Mesothelial cell of epicardium (in vitro differentiated cells): ENCODE results near the gene FNDC4. TPM values are rescaled to one million over a fixed set of nuclear protein-coding genes. Genes with fewer than 3 reads are reported as not detected.
"Not testable (repeated sequence)": the region's sequence is repeated elsewhere in the genome, so short reads cannot be mapped to it uniquely, and the experiment has no call there.

Experiments used
- DNase-seq, 2 experiments: peaks; one replicate each; pipeline ENCODE4 v3.0.0; 2021; ENCODE audit warnings: low spot score in 2 of 2; ENCODE audit not compliant: unreplicated experiment in 2 of 2
- H3K27ac Mint-ChIP-seq: 2 replicates; pipeline ENCODE4 v1.8.0; 2021; ENCODE audit warnings: mixed read lengths
- H3K27me3 Mint-ChIP-seq: 2 replicates; pipeline ENCODE4 v1.8.0; 2021; ENCODE audit warnings: low read depth, mixed read lengths
- H3K36me3 Mint-ChIP-seq: 2 replicates; pipeline ENCODE4 v1.8.0; 2021; ENCODE audit warnings: mixed read lengths
- H3K4me1 Mint-ChIP-seq: 2 replicates; pipeline ENCODE4 v1.8.0; 2021; ENCODE audit warnings: mixed read lengths
- H3K4me3 Mint-ChIP-seq: 2 replicates; pipeline ENCODE4 v1.8.0; 2021; ENCODE audit warnings: mild to moderate bottlenecking, moderate library complexity, mixed read lengths
- H3K9me3 Mint-ChIP-seq: 2 replicates; pipeline ENCODE4 v1.8.0; 2021; ENCODE audit warnings: mixed read lengths
- CTCF ChIP-seq: fragments of 200-600 bp; sonication (generic); IDR thresholded peaks from one replicate; pipeline ENCODE4 v1.5.0; 2021; ENCODE audit warnings: antibody characterized with exemption; ENCODE audit not compliant: unreplicated experiment
- total RNA-seq: library from RNA; stranded (reverse); gene quantifications from 3 replicates; pipeline ENCODE4 v1.2.1, GENCODE V29; 2021

The FNDC4 gene, protein sequence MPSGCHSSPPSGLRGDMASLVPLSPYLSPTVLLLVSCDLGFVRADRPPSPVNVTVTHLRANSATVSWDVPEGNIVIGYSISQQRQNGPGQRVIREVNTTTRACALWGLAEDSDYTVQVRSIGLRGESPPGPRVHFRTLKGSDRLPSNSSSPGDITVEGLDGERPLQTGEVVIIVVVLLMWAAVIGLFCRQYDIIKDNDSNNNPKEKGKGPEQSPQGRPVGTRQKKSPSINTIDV
- 8.1 to 8.4 TPM (median 8.4 TPM) in 3 replicates for total RNA-seq

- no peaks in the 10 kb centered on the region for H3K36me3 Mint-ChIP-seq
- peak within 1 kb of the TSS; percentile 91 for H3K4me3 Mint-ChIP-seq
- no peak for TF ChIP-seq CTCF
- DNase-seq, result peak in 1 of 2 experiments; percentile 63
- peaks cover 58% of the 10 kb centered on the region for H3K27me3 Mint-ChIP-seq
- peak within 1 kb of the TSS; percentile 77 for H3K27ac Mint-ChIP-seq
- H3K9me3 Mint-ChIP-seq, result no peaks in the 10 kb centered on the region
- H3K4me1 Mint-ChIP-seq, result peaks cover 15% of the 10 kb centered on the region
These were observed at the start of gene FNDC4 for GRCh38 chr2:27494944-27495554. FNDC4 (minus strand) TSS chr2:27495200; CDS start chr2:27494679, 521 bp downstream.

GRCh38 chr2:27544143-27544821 lies 49.3 kb upstream of the FNDC4 start:
- Mint-ChIP-seq H3K4me3 (no peak overlapping the region), H3K4me1 (no peaks in the 10 kb centered on the region), H3K27me3 (peaks cover 1% of the 10 kb centered on the region), H3K36me3 (peaks cover 2% of the 10 kb centered on the region), H3K27ac (no peak overlapping the region), H3K9me3 (peaks cover 14% of the 10 kb centered on the region)
- DNase-seq, result no peak
- no peak for TF ChIP-seq CTCF

- DNase-seq, H3K9me3 Mint-ChIP-seq, H3K4me1 Mint-ChIP-seq, H3K36me3 Mint-ChIP-seq, H3K27ac Mint-ChIP-seq, H3K4me3 Mint-ChIP-seq: not testable (repeated sequence)
- peaks cover 36% of the 10 kb centered on the region for H3K27me3 Mint-ChIP-seq
These were observed 44.6 kb upstream of the FNDC4 start for GRCh38 chr2:27539649-27540048.

DNA sequence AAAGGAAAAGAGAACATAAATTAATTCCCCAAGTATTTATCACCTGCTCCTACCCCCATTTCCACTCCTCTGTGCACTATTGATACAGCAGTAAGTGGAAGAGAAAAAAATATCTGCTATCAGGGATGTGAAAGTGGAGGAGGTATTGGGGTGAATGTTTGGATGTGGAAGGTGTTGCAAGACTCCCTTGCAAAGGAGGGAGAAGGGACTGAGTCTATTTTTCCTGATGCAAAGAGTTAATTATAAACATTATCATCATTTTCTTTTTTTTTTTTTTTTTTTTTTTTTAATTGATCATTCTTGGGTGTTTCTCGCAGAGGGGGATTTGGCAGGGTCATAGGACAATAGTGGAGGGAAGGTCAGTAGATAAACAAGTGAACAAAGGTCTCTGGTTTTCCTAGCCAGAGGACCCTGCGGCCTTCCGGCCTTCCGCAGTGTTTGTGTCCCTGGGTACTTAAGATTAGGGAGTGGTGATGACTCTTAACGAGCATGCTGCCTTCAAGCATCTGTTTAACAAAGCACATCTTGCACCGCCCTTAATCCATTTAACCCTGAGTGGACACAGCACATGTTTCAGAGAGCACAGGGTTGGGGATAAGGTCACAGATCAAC lies 43.9 kb upstream of the FNDC4 start:
- H3K4me1 Mint-ChIP-seq, H3K9me3 Mint-ChIP-seq, H3K27ac Mint-ChIP-seq, H3K4me3 Mint-ChIP-seq, H3K36me3 Mint-ChIP-seq, DNase-seq: not testable (repeated sequence)
- peaks cover 40% of the 10 kb centered on the region for H3K27me3 Mint-ChIP-seq

GRCh38 chr2:27537287-27537686 lies 42.3 kb upstream of the FNDC4 start:
- TF ChIP-seq CTCF, result no peak
- Mint-ChIP-seq H3K27me3 (peaks cover 41% of the 10 kb centered on the region), H3K36me3 (no peaks in the 10 kb centered on the region), H3K4me3 (no peak overlapping the region), H3K4me1 (no peaks in the 10 kb centered on the region), H3K27ac (no peak overlapping the region), H3K9me3 (peaks cover 3% of the 10 kb centered on the region)
- DNase-seq, result no peak

DNA sequence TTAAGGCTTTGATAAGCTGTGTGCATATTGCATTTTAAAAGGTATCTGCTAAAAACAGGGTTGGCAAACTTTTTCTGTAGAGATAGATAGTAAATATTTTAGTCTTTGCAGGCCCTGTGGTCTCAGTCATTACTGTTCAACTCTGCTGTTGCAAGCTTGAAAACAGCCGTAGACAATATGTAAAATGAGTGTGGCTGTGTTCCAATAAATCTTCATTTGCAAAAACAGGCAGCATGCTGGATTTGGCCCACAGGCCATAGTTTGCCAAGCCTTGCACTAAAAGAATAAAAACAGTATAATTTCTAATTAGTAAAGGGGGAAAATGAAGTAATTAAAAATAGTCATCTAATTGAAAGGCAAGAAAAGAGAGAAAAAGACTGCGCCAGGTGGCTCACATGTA lies 37.0 kb upstream of the FNDC4 start:
- H3K27me3 Mint-ChIP-seq, result peaks cover 42% of the 10 kb centered on the region
- H3K9me3 Mint-ChIP-seq, result peaks cover 9% of the 10 kb centered on the region
- H3K4me3 Mint-ChIP-seq, result no peak overlapping the region
- TF ChIP-seq CTCF, result no peak
- no peak overlapping the region for H3K27ac Mint-ChIP-seq
- H3K36me3 Mint-ChIP-seq, result no peaks in the 10 kb centered on the region
- H3K4me1 Mint-ChIP-seq, result no peaks in the 10 kb centered on the region
- no peak for DNase-seq
